ENCODE results near the gene MRPL43. TPM values are rescaled to one million over a fixed set of nuclear protein-coding genes. Genes with fewer than 3 reads are reported as not detected.

MRPL43 gene
- total and polyA plus RNA-seq, 4 donors, result 43.6 to 105 (median 84.5) TPM

DNA sequence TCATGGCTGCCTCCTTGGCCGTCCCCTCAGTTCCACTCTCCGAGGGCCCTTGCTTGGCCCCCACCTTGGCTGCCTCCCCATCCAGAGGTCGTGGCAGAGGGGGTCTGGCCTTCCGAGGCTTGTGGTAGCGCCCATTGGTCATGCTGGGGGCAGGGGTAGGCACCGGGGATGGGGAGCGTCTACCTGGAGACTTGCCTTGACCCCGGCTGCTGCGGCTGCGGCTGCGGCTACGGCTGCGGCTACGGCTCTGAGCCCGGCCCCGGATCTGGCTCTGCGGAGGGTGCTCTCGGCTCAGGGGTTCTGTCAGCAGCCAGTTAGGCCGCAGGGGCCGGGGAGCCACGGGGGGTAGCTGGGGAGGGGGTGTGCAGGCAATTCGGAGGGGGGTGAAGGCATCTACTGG, 23.0 kb upstream of the MRPL43 start:
- no peak for DNase-seq

DNA sequence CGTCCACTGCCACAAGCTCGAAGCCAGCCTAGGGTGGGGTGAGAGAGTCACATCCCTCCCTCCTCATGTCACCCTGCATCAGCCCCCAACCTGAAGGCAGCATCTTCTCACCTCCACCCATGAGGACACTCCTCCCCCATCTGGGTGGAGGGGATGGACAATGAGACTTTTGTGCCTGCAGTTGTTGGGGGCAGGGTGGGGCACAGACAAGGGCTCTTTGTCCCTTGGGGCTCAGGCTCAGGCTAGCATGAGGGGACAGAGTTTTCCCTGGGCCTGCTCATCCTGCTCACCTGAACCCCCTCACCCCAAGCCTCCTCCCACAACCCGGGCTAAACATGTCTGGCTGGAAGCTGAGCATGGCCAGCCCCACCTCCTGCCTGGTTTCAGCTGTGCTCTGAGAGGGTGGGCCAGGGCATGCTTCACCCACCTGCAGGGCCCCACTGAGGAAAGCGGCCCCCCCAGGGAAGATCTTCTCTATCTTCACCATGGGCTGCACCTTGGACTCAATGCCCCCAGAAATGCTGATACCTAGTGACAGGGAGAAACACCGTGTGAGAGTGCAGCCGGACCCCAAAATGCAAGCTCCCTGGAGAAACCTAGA, 21.6 kb upstream of the MRPL43 start:
- peaks cover 0 to 39% (median 13%) of the 10 kb centered on the region in 5 donors for H3K4me1 ChIP-seq (ENCODE audit: control insufficient read depth in 5 of 5, insufficient read depth in 5 of 5, low read length in 5 of 5)
- TF ChIP-seq, protein P1, sequence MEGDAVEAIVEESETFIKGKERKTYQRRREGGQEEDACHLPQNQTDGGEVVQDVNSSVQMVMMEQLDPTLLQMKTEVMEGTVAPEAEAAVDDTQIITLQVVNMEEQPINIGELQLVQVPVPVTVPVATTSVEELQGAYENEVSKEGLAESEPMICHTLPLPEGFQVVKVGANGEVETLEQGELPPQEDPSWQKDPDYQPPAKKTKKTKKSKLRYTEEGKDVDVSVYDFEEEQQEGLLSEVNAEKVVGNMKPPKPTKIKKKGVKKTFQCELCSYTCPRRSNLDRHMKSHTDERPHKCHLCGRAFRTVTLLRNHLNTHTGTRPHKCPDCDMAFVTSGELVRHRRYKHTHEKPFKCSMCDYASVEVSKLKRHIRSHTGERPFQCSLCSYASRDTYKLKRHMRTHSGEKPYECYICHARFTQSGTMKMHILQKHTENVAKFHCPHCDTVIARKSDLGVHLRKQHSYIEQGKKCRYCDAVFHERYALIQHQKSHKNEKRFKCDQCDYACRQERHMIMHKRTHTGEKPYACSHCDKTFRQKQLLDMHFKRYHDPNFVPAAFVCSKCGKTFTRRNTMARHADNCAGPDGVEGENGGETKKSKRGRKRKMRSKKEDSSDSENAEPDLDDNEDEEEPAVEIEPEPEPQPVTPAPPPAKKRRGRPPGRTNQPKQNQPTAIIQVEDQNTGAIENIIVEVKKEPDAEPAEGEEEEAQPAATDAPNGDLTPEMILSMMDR (IDR thresholded peaks at IDR 0.05; ENCODE audit: control extremely low read depth, extremely low read depth), result no peak
- no peak for DNase-seq

More for the DNA sequence above, 23.0 kb upstream of the MRPL43 start:
- Histone ChIP-seq H3K27me3 (ENCODE audit: control insufficient read depth in 3 of 3, insufficient read depth in 3 of 3, low read length in 2 of 3) (no peaks in the 10 kb centered on the region), H3K4me1 (ENCODE audit: control insufficient read depth in 5 of 5, insufficient read depth in 5 of 5, low read length in 5 of 5) (peaks cover 0 to 39% (median 13%) of the 10 kb centered on the region in 5 donors), H3K4me3 (no peak overlapping the region), H3K9me3 (ENCODE audit: control insufficient read depth in 4 of 4, insufficient read depth in 3 of 4, low read length in 3 of 4) (no peaks in the 10 kb centered on the region), H3K27ac (ENCODE audit: low read depth in 1 of 2, low read length in 1 of 2) (no peak overlapping the region), H3K36me3 (ENCODE audit: control insufficient read depth in 4 of 4, insufficient read depth in 4 of 4, low read length in 4 of 4) (peaks cover 0 to 19% (median 10%) of the 10 kb centered on the region in 4 donors), H3K9ac (ENCODE audit: insufficient read depth in 1 of 2, low read length in 2 of 2) (no peak overlapping the region)
- TF ChIP-seq, protein P1 (IDR thresholded peaks at IDR 0.05; ENCODE audit: control extremely low read depth, extremely low read depth), result no peak
- 94 to 95% methylated on average over 21 to 22 of the region's 22 CpGs for WGBS, 2 donors
- ATAC-seq (ENCODE audit: insufficient read depth, low FRiP score), result no peak

DNA sequence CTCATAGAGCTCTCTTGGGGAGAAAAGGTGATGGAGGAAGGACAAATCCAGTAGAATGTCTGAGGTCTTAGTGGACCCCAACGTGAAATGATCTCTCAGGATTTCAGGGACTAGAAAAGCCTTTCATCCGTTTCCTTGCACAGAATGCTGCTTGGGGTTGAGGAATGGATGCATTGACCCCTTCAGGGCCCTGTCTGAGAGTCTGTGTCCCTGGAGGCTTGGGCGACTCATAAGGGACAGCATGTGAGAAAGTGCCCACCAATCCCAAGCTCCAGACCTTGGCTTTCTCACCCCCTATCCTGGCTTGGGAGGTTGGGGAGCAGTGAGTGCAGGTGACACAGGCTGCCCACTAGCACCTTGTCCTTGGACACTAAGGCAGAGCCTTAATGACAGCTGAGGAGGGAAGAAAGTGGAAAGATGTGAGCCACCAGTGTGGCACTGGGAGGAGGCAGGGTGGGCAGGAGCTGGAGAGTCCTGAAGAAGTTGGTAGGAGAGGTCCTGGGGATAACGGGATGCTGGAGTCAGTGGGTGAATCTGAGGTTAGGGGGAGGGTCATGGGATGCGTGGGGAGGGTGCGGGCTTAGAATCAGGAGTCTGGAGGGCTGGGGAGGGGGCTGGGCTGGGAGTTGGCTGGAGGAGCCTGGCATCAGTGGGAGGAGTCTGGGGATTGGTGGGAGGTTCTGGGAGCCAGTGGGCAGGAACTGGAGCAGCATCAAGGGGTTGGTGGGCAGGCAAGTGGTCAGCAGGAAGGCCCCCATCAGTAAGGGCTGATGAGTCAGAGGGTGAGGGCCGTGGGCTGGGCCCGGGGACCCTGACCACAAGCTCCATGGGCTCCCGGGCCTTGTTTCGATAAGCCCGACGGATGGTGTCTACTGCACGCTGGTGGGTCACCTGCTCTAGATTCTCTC, 20.9 kb upstream of the MRPL43 start:
- H3K27ac ChIP-seq (ENCODE audit: low read depth in 1 of 2, low read length in 1 of 2), result peak overlapping the region in 1 of 2 donors; percentile 64
- H3K4me3 ChIP-seq, result no peak overlapping the region
- H3K9ac ChIP-seq (ENCODE audit: insufficient read depth in 1 of 2, low read length in 2 of 2), result peak overlapping the region in 1 of 2 donors; percentile 1
- TF ChIP-seq, protein P1 (IDR thresholded peaks at IDR 0.05; ENCODE audit: control extremely low read depth, extremely low read depth), result no peak
- no peaks in the 10 kb centered on the region for H3K9me3 ChIP-seq (ENCODE audit: control insufficient read depth in 4 of 4, insufficient read depth in 3 of 4, low read length in 3 of 4)
- H3K36me3 ChIP-seq (ENCODE audit: control insufficient read depth in 4 of 4, insufficient read depth in 4 of 4, low read length in 4 of 4), result peaks cover 0 to 29% (median 27%) of the 10 kb centered on the region in 4 donors
- WGBS, 2 donors, result 73 to 81% methylated on average over 12 to 13 of the region's 13 CpGs
- H3K4me1 ChIP-seq (ENCODE audit: control insufficient read depth in 5 of 5, insufficient read depth in 5 of 5, low read length in 5 of 5), result peaks cover 0 to 39% (median 13%) of the 10 kb centered on the region in 5 donors
- ATAC-seq (ENCODE audit: insufficient read depth, low FRiP score) (no peak), DNase-seq (no peak)
- no peaks in the 10 kb centered on the region for H3K27me3 ChIP-seq (ENCODE audit: control insufficient read depth in 3 of 3, insufficient read depth in 3 of 3, low read length in 2 of 3)

More for the DNA sequence above, 21.6 kb upstream of the MRPL43 start:
- 79 to 98% methylated on average over 6 of the region's 6 CpGs for WGBS, 2 donors
- peaks cover 0 to 21% (median 20%) of the 10 kb centered on the region in 4 donors for H3K36me3 ChIP-seq (ENCODE audit: control insufficient read depth in 4 of 4, insufficient read depth in 4 of 4, low read length in 4 of 4)
- no peaks in the 10 kb centered on the region for H3K9me3 ChIP-seq (ENCODE audit: control insufficient read depth in 4 of 4, insufficient read depth in 3 of 4, low read length in 3 of 4)
- H3K27ac ChIP-seq (ENCODE audit: low read depth in 1 of 2, low read length in 1 of 2), result no peak overlapping the region
- ATAC-seq (ENCODE audit: insufficient read depth, low FRiP score), result no peak
- H3K4me3 ChIP-seq, result no peak overlapping the region
- H3K9ac ChIP-seq (ENCODE audit: insufficient read depth in 1 of 2, low read length in 2 of 2), result no peak overlapping the region
- H3K27me3 ChIP-seq (ENCODE audit: control insufficient read depth in 3 of 3, insufficient read depth in 3 of 3, low read length in 2 of 3), result no peaks in the 10 kb centered on the region
